Right lobe of liver (tissue), 6 donors: Measurements from ENCODE around the gene RPS5. TPM values are rescaled to one million over a fixed set of nuclear protein-coding genes. Genes with fewer than 3 reads are reported as not detected.

Source experiments
- ATAC-seq, 4 donors: fragments of 200-7000 bp; cut with Tn5 transposase; one replicate each; pipeline ENCODE4 v1.9.1; 2020; ENCODE audit warnings: mild to moderate bottlenecking in 4 of 4, moderate library complexity in 4 of 4
- DNase-seq, 3 donors: peaks; one replicate each; pipeline ENCODE4 v3.0.0-alpha.2; 2020
- H3K27ac ChIP-seq, 3 donors: fragments of 200-600 bp; one replicate each; pipeline ENCODE4 v1.8.0; 2022
- H3K27me3 ChIP-seq, 2 donors: fragments of 200-600 bp; one replicate each; pipeline ENCODE4 v1.8.0; 2022
- H3K36me3 ChIP-seq, 4 donors: fragments of 200-600 bp; sonication (generic) in 1 of 4; one replicate each; pipeline versions ENCODE4 v1.5.1 to v1.8.0; 2017 to 2022; ENCODE audit warnings: control low read depth in 1 of 4
- H3K4me1 ChIP-seq, 4 donors: fragments of 200-600 bp; sonication (generic) in 1 of 4; one replicate each; pipeline versions ENCODE4 v1.5.1 to v1.8.0; 2017 to 2022; ENCODE audit warnings: control low read depth in 1 of 4
- H3K4me3 ChIP-seq, 3 donors: fragments of 200-600 bp; one replicate each; pipeline ENCODE4 v1.8.0; 2022
- H3K9me3 ChIP-seq, 4 donors: fragments of 200-600 bp; sonication (generic) in 1 of 4; one replicate each; pipeline versions ENCODE4 v1.5.1 to v1.8.0; 2017 to 2022; ENCODE audit warnings: control low read depth in 1 of 4
- CTCF ChIP-seq, 4 donors: fragments of 200-600 bp in 3 of 4; fragments of 450-650 bp in 1 of 4; IDR thresholded peaks; one replicate each; pipeline versions ENCODE4 v1.5.1 to v1.8.0; 2016 to 2022; ENCODE audit warnings: antibody characterized with exemption in 4 of 4, mild to moderate bottlenecking in 2 of 4
- POLR2A ChIP-seq: fragments of 450-650 bp; IDR thresholded peaks from one replicate; pipeline ENCODE4 v1.6.1; 2017; ENCODE audit warnings: antibody characterized with exemption, mild to moderate bottlenecking
- WGBS: methylation state at CpG from one replicate; pipeline ENCODE4 v1.1.6; 2018; ENCODE audit warnings: low coverage, low lambda C conversion rate; ENCODE audit not compliant: insufficient coverage; ENCODE audit errors: missing lambda C conversion rate; 5-methylcytosine and 5-hydroxymethylcytosine counted together
- intact Hi-C, 2 donors: fragments of 100-400 bp; cut with DNase I; formaldehyde crosslinking; loops; one replicate each; pipeline versions ENCODE4 v1.11.2 to v1.14.1; 2022
- total RNA-seq, 6 experiments: library from RNA; depleted of rRNA in 2 of 6; stranded (reverse); fragments of >200 nt in 2 of 6; fragmentation: NEBNext Ultra II Directional in 3 of 6; extraction: Animal tissue kit (Norgen Biotek cat#: 25700) in 3 of 6; gene quantifications; one replicate each; pipeline versions ENCODE4 v1.1.0 to v1.2.4, GENCODE V29; 2016 to 2023
- donor health status: DM: no; HTN: yes; CAD: no.
- donor health status: DM: no; HTN: no; CAD: no.
- donor health status: DM: no; HTN: no; CAD: no.
- donor health status: DM: no; HTN: yes; CAD: no.
- donor health status: DM: no; HTN: yes; CAD: no.

The RPS5 gene
- total RNA-seq, 6 experiments from 2014 or later, result 274 to 637 (median 304) TPM

- ATAC-seq (peak; percentile 90 to 95 (median 92)), DNase-seq (peak; percentile 99 to 100 (median 100))
- Histone ChIP-seq H3K27me3 (no peaks in the 10 kb centered on the region), H3K27ac (peak within 1 kb of the TSS; percentile 77 to 95 (median 78)), H3K4me3 (peak within 1 kb of the TSS; percentile 53 to 99 (median 77)), H3K4me1 (peaks cover 0 to 24% (median 5%) of the 10 kb centered on the region in 4 donors), H3K9me3 (no peaks in the 10 kb centered on the region), H3K36me3 (no peaks in the 10 kb centered on the region)
- intact Hi-C loops, result no loop called here
- TF ChIP-seq CTCF (IDR thresholded peaks at IDR 0.05), result no peak
- TF ChIP-seq POLR2A, result peak; percentile 94
- WGBS, result 0% methylated on average over 18 of the region's 83 CpGs
Measured at GRCh38 chr19:58380662-58381459, 6.2 kb upstream of the RPS5 start, which contains the start of gene ZNF837. TSS of gene ZNF837 (minus strand) at chr19:58381030. CDS start at chr19:58369332, 11,698 bp downstream.

- Histone ChIP-seq H3K27me3 (no peaks in the 10 kb centered on the region), H3K4me1 (peaks cover 0 to 26% (median 6%) of the 10 kb centered on the region in 4 donors), H3K36me3 (no peaks in the 10 kb centered on the region), H3K4me3 (peak overlapping the region; percentile 50 to 99 (median 77)), H3K27ac (peak overlapping the region in 2 of 3 donors; percentile 51 to 56), H3K9me3 (no peaks in the 10 kb centered on the region)
- no peak for TF ChIP-seq CTCF (IDR thresholded peaks at IDR 0.05)
- 15% methylated on average over 20 of the region's 26 CpGs for WGBS
- DNase-seq (peak in 1 of 3 donors; percentile 25), ATAC-seq (no peak)
- intact Hi-C loops, result no loop called here
Measured at GRCh38 chr19:58381460-58382212, 5.4 kb upstream of the RPS5 start.

GRCh38 chr19:58382997-58383603 is 4.0 kb upstream of the RPS5 start:
- Histone ChIP-seq H3K27ac (no peak overlapping the region), H3K4me3 (no peak overlapping the region), H3K36me3 (no peaks in the 10 kb centered on the region), H3K27me3 (no peaks in the 10 kb centered on the region), H3K4me1 (peaks cover 0 to 31% (median 8%) of the 10 kb centered on the region in 4 donors), H3K9me3 (no peaks in the 10 kb centered on the region)
- DNase-seq, result peak in 1 of 3 donors; percentile 13
- intact Hi-C loops, result no loop called here
- WGBS, result 88% methylated on average over 3 of the region's 6 CpGs
- TF ChIP-seq POLR2A, result no peak
- TF ChIP-seq CTCF (IDR thresholded peaks at IDR 0.05), result no peak
- no peak for ATAC-seq

- WGBS, result 83% methylated on average over 3 of the region's 9 CpGs
- Histone ChIP-seq H3K4me3 (peak overlapping the region in 2 of 3 donors; percentile 67 to 92), H3K27ac (peak overlapping the region in 1 of 3 donors; percentile 93), H3K4me1 (peaks cover 0 to 23% (median 6%) of the 10 kb centered on the region in 4 donors), H3K36me3 (peaks cover 0 to 12% (median 0%) of the 10 kb centered on the region in 4 donors), H3K9me3 (no peaks in the 10 kb centered on the region), H3K27me3 (no peaks in the 10 kb centered on the region)
- TF ChIP-seq POLR2A (no peak), CTCF (IDR thresholded peaks at IDR 0.05) (no peak)
- DNase-seq (peak in 1 of 3 donors; percentile 17), ATAC-seq (no peak)
- intact Hi-C loops, result no loop called here
Measured at GRCh38 chr19:58385313-58385890, 1.7 kb upstream of the RPS5 start.
